ENCODE results near the gene ACTG1.
"Not testable (repeated sequence)": the region's sequence is repeated elsewhere in the genome, so short reads cannot be mapped to it uniquely, and the experiment has no call there.

The ACTG1 gene

DNA sequence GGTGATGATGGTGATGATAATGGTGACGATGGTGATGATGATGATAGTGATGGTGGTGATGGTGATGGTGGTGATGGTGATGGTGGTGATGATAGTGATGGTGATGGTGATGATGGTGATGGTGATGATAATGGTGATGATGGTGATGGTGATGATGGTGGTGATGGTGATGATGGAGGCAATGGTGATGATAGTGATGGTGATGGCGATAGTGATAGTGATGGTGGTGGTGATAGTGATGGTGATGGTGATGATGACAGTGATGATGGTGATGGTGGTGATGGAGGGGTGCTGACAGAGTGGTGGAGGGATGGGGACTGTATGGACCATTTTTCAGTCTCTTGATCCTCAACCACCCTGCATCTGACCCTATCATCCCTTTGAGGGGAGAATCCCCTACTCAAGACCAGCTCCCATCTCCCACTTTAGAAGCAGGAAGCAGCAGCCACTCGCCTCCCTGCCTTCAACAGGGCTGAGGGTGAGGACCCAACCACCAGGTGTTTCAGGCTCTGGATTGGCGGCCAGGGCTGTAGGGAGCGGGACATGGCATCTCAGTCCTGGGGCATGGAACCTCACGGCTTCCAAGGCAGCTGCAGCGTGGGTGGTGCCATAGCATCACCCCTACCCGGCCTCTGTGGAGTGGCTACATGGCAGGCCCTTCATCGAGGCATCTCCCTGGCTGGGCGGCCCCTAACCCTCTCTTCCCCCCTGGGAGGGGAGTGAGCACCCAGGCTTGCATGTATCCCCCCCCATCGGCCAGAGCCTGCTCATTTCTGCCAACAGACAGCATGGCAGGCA, 20.1 kb upstream of the ACTG1 start:
- no peak for DNase-seq (ENCODE audit: low read depth)

DNA sequence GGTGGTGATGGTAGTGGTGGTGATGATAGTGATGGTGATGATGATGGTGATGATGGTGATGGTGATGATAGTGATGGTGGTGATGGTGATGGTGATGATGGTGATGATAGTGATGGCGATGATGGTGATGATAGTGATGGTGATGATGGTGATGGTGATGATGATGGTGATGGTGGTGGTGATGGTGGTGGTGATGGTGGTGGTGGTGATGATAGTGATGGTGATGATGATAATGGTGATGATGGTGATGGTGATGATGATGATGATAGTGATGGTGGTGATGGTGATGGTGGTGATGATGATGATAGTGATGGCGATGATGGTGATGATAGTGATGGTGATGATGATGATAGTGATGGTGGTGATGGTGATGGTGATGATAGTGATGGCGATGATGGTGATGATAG, 19.4 kb upstream of the ACTG1 start:
- DNase-seq (ENCODE audit: low read depth) = not testable (repeated sequence)

- DNase-seq (ENCODE audit: low read depth) = not testable (repeated sequence)
Observed at GRCh38 chr17:81531013-81531412, 18.4 kb upstream of the ACTG1 start.

DNA sequence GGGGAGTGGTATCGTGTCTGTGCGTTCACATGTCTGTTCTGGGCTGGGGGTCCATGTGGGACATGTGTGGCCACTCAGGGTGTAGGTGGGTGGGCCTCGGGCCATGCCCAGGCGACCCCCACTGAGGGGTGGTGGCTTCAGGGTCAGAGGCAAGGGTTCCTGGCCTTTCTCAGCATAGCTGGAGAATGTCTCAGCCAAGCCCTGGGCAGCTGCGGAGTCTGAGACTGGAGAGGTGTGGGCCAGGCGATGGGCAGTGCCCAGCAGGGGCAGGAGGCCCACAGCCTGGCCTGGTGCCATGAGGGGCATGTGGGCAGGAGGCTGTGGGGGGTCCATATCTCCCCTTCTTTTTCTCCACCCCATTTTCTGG, 16.8 kb upstream of the ACTG1 start:
- no peak for DNase-seq (ENCODE audit: low read depth)

DNA sequence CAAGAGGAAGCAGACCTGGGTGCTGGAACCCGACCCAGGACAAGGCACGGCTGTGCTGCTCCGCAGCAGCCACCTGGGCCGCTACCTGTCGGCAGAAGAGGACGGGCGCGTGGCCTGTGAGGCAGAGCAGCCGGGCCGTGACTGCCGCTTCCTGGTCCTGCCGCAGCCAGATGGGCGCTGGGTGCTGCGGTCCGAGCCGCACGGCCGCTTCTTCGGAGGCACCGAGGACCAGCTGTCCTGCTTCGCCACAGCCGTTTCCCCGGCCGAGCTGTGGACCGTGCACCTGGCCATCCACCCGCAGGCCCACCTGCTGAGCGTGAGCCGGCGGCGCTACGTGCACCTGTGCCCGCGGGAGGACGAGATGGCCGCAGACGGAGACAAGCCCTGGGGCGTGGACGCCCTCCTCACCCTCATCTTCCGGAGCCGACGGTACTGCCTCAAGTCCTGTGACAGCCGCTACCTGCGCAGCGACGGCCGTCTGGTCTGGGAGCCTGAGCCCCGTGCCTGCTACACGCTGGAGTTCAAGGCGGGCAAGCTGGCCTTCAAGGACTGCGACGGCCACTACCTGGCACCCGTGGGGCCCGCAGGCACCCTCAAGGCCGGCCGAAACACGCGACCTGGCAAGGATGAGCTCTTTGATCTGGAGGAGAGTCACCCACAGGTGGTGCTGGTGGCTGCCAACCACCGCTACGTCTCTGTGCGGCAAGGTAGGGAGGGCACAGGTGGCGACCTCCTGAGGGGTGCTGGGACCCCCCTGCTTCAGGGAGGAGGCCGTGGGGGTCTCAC, 16.2 kb upstream of the ACTG1 start:
- no peak for DNase-seq (ENCODE audit: low read depth)

- no peak for DNase-seq (ENCODE audit: low read depth)
Observed at GRCh38 chr17:81528384-81528650, 15.7 kb upstream of the ACTG1 start.

GRCh38 chr17:81527591-81528383, 15.2 kb upstream of the ACTG1 start, which contains the start of gene FSCN2:
TSS of gene FSCN2 (plus strand) at chr17:81528377. CDS start at chr17:81528532, 155 bp downstream.
- DNase-seq (ENCODE audit: low read depth) = peak; percentile 57

DNA sequence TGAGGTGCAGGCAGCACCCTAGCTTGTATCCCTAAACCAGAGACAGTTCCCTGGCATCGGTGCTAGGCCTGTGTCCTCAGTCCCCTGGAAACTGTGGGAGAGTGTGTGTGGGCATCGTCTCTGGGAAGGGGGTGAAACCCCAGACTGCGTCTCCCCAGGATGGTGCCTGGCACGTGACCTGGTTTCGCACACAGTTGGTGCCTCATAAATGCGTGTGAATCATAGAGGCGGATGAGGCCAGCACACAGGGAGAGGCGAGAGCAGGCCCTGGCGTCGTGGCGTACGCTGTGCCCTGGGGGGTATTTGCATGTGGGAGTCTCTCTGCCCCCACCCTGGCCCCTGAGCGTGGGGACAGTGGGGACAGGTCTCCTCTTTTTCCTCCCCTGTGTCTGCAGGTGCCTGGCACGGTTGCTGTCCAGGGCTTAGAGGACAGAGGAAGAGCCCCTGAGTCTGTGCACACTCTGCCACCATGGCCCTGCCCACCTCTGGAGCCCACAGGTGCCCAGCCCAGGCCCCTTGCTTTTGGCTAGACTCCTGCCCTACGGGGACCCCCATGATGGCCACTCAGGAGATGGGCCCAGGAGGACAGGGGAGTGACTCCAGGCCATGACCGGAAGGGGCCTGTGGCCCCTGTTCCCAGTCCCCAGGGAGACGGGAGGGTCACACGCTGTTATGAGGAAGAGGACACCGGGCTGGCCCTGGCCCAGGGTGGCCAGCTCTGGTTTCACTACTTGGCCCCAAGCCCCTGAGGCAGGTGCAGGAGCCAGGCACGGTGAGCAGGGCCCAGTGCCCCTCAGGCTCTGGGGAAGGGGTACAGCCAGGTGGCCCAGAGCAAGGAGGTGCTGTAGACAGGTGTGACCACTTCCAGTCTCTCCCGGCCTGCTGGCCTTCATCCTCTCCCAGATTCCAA, 14.3 kb upstream of the ACTG1 start:
- DNase-seq (ENCODE audit: low read depth) = no peak

- no peak for DNase-seq (ENCODE audit: low read depth)
Observed at GRCh38 chr17:81524865-81525159, 12.2 kb upstream of the ACTG1 start.

- DNase-seq (ENCODE audit: low read depth) = no peak
Observed at GRCh38 chr17:81524039-81524864, 11.7 kb upstream of the ACTG1 start.

GRCh38 chr17:81523402-81524038, 10.9 kb upstream of the ACTG1 start:
- DNase-seq (ENCODE audit: low read depth) = no peak

DNA sequence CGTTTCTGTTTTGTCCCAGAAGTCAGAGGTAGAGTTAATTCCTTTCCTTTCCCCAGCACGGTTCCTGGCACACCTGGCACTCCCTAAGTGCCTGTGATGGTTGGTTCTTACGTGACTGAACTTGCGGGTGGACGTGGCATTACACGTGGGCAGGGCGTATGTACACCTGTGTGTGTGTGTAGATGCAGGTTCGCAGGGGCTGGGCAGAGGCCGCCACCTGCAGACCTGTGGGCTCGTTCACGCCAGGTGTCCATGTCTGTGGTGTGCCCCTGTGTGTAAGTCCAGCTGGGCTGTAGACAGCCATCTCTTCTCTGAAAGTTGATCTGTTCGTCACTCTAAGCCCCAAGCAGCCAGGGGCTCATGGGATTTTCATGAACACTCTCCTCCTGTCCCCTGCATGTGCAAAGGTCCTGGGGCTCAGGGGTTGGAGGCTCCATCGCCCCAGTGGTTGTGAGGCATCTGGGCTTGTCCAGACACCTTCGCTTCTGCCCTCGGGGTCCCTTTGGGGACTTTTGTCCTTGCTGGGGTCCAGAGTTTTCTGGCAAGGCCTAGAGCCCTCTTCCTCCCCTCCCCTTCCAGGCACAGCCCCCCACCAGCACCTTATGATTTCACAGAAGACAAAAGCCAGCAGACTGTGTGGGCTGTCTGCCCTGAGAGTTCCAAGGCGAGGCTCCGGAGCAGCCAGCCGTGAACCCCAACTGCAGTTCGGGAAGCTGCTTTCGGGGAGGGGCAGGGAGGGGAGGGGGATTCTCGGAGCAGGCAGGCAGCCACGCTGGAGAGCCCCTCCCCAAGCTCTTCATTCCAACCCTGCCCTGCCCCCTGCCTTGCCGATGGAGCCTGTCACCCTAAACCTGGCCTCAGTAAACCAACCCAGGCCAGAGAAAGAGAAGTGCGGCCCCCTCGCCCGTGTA, 10.1 kb upstream of the ACTG1 start:
- DNase-seq (ENCODE audit: low read depth) = peak; percentile 41

- DNase-seq (ENCODE audit: low read depth) = no peak
Observed at GRCh38 chr17:81520021-81520901, 7.7 kb upstream of the ACTG1 start.

- DNase-seq (ENCODE audit: low read depth) = peak; percentile 61
Observed at GRCh38 chr17:81519284-81520020, 6.9 kb upstream of the ACTG1 start.

- peak; percentile 55 for DNase-seq (ENCODE audit: low read depth)
Observed at GRCh38 chr17:81518785-81519283, 6.2 kb upstream of the ACTG1 start.

GRCh38 chr17:81518113-81518784, 5.7 kb upstream of the ACTG1 start:
- DNase-seq (ENCODE audit: low read depth) = no peak
